Gastroesophageal sphincter (tissue), 4 donors: ENCODE data around the gene CYBRD1. TPM values are rescaled to one million over a fixed set of nuclear protein-coding genes. Genes with fewer than 3 reads are reported as not detected.

Source experiments
- ATAC-seq: fragments of 150-250 bp; one replicate; pipeline ENCODE4 v1.9.1; 2016; ENCODE audit warnings: mild to moderate bottlenecking, moderate library complexity
- H3K27ac ChIP-seq, 4 donors: fragments of 200-600 bp; sonication (generic) in 3 of 4; 1 replicate in 3 of 4; 2 replicates in 1 of 4; pipeline ENCODE4 v1.5.1; 2016 to 2019
- H3K27me3 ChIP-seq: fragments of 200-600 bp; sonication (generic); one replicate; pipeline ENCODE4 v1.5.1; 2019
- H3K36me3 ChIP-seq, 2 donors: fragments of 200-600 bp; sonication (generic); one replicate each; pipeline ENCODE4 v1.5.1; 2019; ENCODE audit warnings: control low read depth in 1 of 2
- H3K4me1 ChIP-seq, 3 donors: fragments of 200-600 bp; sonication (generic); 1 replicate in 2 of 3; 2 replicates in 1 of 3; pipeline ENCODE4 v1.5.1; 2016 to 2019; ENCODE audit warnings: control low read depth in 2 of 3
- H3K4me3 ChIP-seq, 2 donors: fragments of 200-600 bp; sonication (generic); one replicate each; pipeline ENCODE4 v1.5.1; 2019; ENCODE audit warnings: mild to moderate bottlenecking in 1 of 2, moderate library complexity in 1 of 2
- H3K9me3 ChIP-seq, 3 donors: fragments of 200-600 bp; sonication (generic); one replicate each; pipeline ENCODE4 v1.5.1; 2017 to 2019; ENCODE audit warnings: control low read depth in 2 of 3
- EP300 ChIP-seq: sonication (generic); formaldehyde crosslinking; IDR thresholded peaks from one replicate; pipeline ENCODE4 v1.6.1; 2017; ENCODE audit warnings: antibody characterized with exemption, mild to moderate bottlenecking
- POLR2A ChIP-seq, 2 donors: fragments of 450-650 bp; IDR thresholded peaks; one replicate each; pipeline ENCODE4 v1.6.1; 2017; ENCODE audit warnings: antibody characterized with exemption in 2 of 2, mild to moderate bottlenecking in 2 of 2, moderate library complexity in 1 of 2
- POLR2AphosphoS5 ChIP-seq: sonication (generic); formaldehyde crosslinking; IDR thresholded peaks from one replicate; pipeline ENCODE4 v1.6.1; 2017; ENCODE audit warnings: antibody characterized with exemption
- WGBS, 2 donors: methylation state at CpG; one replicate each; pipeline ENCODE4 v1.1.5; 2018; ENCODE audit warnings: low coverage in 1 of 2; 5-methylcytosine and 5-hydroxymethylcytosine counted together
- total RNA-seq, 4 donors: library from RNA; depleted of rRNA; stranded (reverse); fragments of >200 nt; gene quantifications; one replicate each; pipeline ENCODE4 v1.1.0, GENCODE V29; 2016
- TF ChIP-seq, protein P1 (sequence below), 4 experiments: fragments of 200-600 bp in 2 of 4; fragments of 450-650 bp in 2 of 4; sonication (generic) in 1 of 4; IDR thresholded peaks; one replicate each; pipeline ENCODE4 v1.5.1; 2017 to 2019; ENCODE audit warnings: antibody characterized with exemption in 4 of 4, mild to moderate bottlenecking in 2 of 4, moderate library complexity in 2 of 4

CYBRD1 gene
- total RNA-seq, 4 donors from 2014 or later, result 168 to 365 (median 242) TPM

DNA sequence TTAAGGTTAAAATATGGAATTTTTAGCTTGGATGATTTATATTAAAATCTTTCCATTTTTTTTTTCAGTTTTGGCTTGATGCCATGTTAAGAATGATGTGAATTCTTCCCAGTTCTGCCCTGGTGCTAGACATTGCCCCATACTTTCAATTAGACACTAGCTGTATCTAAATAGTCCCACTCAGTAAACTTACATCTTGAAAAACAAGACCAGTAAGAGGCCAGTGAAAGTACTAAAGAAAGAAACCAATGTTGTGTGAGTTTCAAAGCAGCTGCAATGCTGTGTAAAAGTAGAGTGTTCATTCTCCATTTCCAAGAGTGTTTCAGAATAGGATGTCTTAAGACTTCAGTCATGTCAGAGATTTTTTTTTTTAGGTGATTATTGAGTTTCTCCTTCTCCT, 40.0 kb upstream of the CYBRD1 start:
- TF ChIP-seq EP300, result no peak
- no peak for TF ChIP-seq POLR2A (IDR thresholded peaks at IDR 0.05)
- no peak for TF ChIP-seq POLR2AphosphoS5
- TF ChIP-seq, protein P1, sequence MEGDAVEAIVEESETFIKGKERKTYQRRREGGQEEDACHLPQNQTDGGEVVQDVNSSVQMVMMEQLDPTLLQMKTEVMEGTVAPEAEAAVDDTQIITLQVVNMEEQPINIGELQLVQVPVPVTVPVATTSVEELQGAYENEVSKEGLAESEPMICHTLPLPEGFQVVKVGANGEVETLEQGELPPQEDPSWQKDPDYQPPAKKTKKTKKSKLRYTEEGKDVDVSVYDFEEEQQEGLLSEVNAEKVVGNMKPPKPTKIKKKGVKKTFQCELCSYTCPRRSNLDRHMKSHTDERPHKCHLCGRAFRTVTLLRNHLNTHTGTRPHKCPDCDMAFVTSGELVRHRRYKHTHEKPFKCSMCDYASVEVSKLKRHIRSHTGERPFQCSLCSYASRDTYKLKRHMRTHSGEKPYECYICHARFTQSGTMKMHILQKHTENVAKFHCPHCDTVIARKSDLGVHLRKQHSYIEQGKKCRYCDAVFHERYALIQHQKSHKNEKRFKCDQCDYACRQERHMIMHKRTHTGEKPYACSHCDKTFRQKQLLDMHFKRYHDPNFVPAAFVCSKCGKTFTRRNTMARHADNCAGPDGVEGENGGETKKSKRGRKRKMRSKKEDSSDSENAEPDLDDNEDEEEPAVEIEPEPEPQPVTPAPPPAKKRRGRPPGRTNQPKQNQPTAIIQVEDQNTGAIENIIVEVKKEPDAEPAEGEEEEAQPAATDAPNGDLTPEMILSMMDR (IDR thresholded peaks at IDR 0.05), result no peak
- no peak for ATAC-seq
- H3K27me3 ChIP-seq, result no peaks in the 10 kb centered on the region
- H3K36me3 ChIP-seq, result peaks cover 0 to 55% of the 10 kb centered on the region in 2 donors
- no peaks in the 10 kb centered on the region for H3K4me1 ChIP-seq
- H3K27ac ChIP-seq, result no peak overlapping the region
- no peak overlapping the region for H3K4me3 ChIP-seq
- no peaks in the 10 kb centered on the region for H3K9me3 ChIP-seq

DNA sequence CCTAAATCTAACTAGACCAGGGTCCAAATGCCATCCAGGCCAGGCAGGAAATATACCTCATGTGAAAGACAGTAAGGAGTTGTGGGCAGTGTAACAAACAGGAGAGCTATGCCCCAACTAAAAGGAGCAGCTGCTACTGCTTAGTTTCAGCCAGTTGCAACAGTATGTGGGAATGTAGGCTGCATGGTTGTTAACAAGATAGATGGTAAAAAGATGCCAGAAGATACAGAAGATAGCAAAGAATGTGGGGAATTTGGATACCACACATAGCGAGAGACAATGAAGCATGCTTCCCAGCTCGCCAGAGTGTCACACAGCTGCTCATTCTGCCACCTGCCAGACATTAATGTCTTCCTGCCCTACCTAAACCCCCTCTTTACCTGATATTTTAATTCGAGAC, 39.4 kb upstream of the CYBRD1 start:
- Histone ChIP-seq H3K4me3 (no peak overlapping the region), H3K4me1 (no peaks in the 10 kb centered on the region), H3K9me3 (no peaks in the 10 kb centered on the region), H3K36me3 (peaks cover 0 to 55% of the 10 kb centered on the region in 2 donors), H3K27ac (no peak overlapping the region), H3K27me3 (no peaks in the 10 kb centered on the region)
- ATAC-seq, result no peak
- TF ChIP-seq POLR2A (IDR thresholded peaks at IDR 0.05) (no peak), EP300 (no peak), POLR2AphosphoS5 (no peak)
- TF ChIP-seq, protein P1 (IDR thresholded peaks at IDR 0.05), result no peak
- 85% methylated on average over 3 of the region's 3 CpGs for WGBS, 2 donors

DNA sequence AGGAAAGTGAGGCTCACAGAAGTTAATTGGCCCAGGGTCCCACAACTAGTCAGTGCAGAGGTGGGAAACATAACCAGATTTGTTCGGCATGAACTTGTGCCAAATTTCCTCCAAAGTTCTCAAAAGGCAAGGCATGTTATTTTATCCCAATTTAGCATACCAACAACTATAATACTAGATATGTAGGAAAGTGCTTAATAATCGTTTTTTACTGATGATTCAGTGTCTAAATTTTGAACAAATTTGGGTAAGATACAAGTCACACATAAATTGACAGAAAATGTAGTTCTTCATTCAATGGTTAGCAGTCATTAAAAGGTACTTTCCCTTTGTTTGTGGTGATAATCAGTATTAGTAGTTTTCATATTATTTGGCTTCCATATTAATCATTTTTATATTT, 38.5 kb upstream of the CYBRD1 start:
- H3K27ac ChIP-seq, result no peak overlapping the region
- TF ChIP-seq POLR2AphosphoS5 (no peak), POLR2A (IDR thresholded peaks at IDR 0.05) (no peak), EP300 (no peak)
- TF ChIP-seq, protein P1 (IDR thresholded peaks at IDR 0.05), result no peak
- no peaks in the 10 kb centered on the region for H3K4me1 ChIP-seq
- no peaks in the 10 kb centered on the region for H3K9me3 ChIP-seq
- peaks cover 0 to 52% of the 10 kb centered on the region in 2 donors for H3K36me3 ChIP-seq
- no peak for ATAC-seq
- H3K4me3 ChIP-seq, result no peak overlapping the region
- no peaks in the 10 kb centered on the region for H3K27me3 ChIP-seq
- 70 to 82% methylated on average over 2 of the region's 2 CpGs for WGBS, 2 donors

DNA sequence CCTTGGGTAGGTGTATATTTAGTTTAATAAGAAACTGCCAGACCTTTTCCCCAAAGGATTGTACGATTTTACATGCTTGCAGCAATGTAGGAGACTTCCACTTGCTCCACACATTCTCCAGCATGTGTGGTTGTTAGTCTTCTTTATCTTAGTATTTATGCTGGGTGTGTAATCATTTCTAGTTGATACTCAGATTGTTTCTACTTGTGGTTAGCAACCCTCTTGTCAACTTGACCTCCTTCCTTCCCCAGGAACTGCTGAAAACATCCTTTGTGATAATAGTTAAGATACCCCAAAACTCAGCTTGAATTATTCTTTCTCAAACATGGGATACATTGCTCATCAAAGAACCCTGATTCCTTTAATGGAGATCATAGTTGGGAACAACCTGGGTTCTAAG, 37.2 kb upstream of the CYBRD1 start:
- no peak for ATAC-seq
- no peaks in the 10 kb centered on the region for H3K4me1 ChIP-seq
- WGBS, 2 donors, result 44 to 83% methylated on average over 1 of the region's 1 CpG
- H3K27me3 ChIP-seq, result no peaks in the 10 kb centered on the region
- no peak overlapping the region for H3K27ac ChIP-seq
- H3K4me3 ChIP-seq, result no peak overlapping the region
- TF ChIP-seq, protein P1 (IDR thresholded peaks at IDR 0.05), result no peak
- TF ChIP-seq POLR2AphosphoS5 (no peak), POLR2A (IDR thresholded peaks at IDR 0.05) (no peak), EP300 (no peak)
- peaks cover 0 to 41% of the 10 kb centered on the region in 2 donors for H3K36me3 ChIP-seq
- no peaks in the 10 kb centered on the region for H3K9me3 ChIP-seq

DNA sequence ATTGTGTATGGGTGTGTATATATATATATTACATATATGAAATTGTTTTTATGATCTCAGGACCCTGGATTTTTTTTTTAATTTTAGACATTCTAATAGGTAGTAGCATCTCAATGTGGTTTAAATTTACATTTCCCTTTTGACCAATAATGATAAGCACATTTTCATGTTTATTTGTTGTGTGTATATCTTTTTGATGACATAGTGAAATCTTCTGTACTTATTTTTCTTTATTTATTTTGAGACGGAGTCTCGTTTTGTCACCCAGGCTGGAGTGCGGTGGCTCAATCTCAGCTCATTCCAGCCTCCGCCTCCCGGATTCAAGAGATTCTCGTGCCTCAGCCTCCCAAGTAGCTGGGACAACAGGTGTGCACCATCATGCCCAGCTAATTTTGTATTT, 35.1 kb upstream of the CYBRD1 start:
- Histone ChIP-seq H3K36me3 (peaks cover 0 to 24% of the 10 kb centered on the region in 2 donors), H3K27ac (no peak overlapping the region), H3K4me1 (no peaks in the 10 kb centered on the region), H3K27me3 (no peaks in the 10 kb centered on the region), H3K9me3 (no peaks in the 10 kb centered on the region), H3K4me3 (no peak overlapping the region)
- 96 to 100% methylated on average over 4 to 6 of the region's 6 CpGs for WGBS, 2 donors
- TF ChIP-seq, protein P1 (IDR thresholded peaks at IDR 0.05), result no peak
- TF ChIP-seq EP300, result no peak
- no peak for TF ChIP-seq POLR2AphosphoS5
- TF ChIP-seq POLR2A (IDR thresholded peaks at IDR 0.05), result no peak
- ATAC-seq, result no peak
